GM19099 (cell line): ENCODE results near the gene BHMT.

Experiments
- POLR2A ChIP-seq: IDR thresholded peaks from 3 replicates; pipeline ENCODE4 v1.6.1; 2011; ENCODE audit warnings: low read depth; ENCODE audit not compliant: insufficient read length; ENCODE audit errors: extremely low read depth

BHMT gene

GRCh38 chr5:79111387-79111959 is at the start of gene BHMT:
TSS of gene BHMT (plus strand) at chr5:79111809. CDS start at chr5:79111886, 77 bp downstream.
- no peak for TF ChIP-seq POLR2A

GRCh38 chr5:79062436-79062835 is 49.2 kb upstream of the BHMT start:
- TF ChIP-seq POLR2A, result no peak

- no peak for TF ChIP-seq POLR2A
Measured at GRCh38 chr5:79069488-79070349, 41.9 kb upstream of the BHMT start, which contains the start of the genes BHMT2 and DMGDH. TSS of gene BHMT2 (plus strand) at chr5:79069767. CDS start at chr5:79069783, 16 bp downstream. TSS of gene DMGDH (minus strand) at chr5:79069674. CDS start at chr5:79069620, 54 bp downstream.

GRCh38 chr5:79070350-79070667 is 41.3 kb upstream of the BHMT start:
- TF ChIP-seq POLR2A, result no peak

- TF ChIP-seq POLR2A, result no peak
Measured at GRCh38 chr5:79074641-79075040, 37.0 kb upstream of the BHMT start.

GRCh38 chr5:79075646-79076426 is 35.8 kb upstream of the BHMT start:
- TF ChIP-seq POLR2A, result no peak

GRCh38 chr5:79076819-79077218 is 34.8 kb upstream of the BHMT start:
- no peak for TF ChIP-seq POLR2A

GRCh38 chr5:79077680-79078365 is 33.8 kb upstream of the BHMT start:
- no peak for TF ChIP-seq POLR2A

- no peak for TF ChIP-seq POLR2A
Measured at GRCh38 chr5:79080804-79081203, 30.8 kb upstream of the BHMT start.

- no peak for TF ChIP-seq POLR2A
Measured at GRCh38 chr5:79081779-79082178, 29.8 kb upstream of the BHMT start.

GRCh38 chr5:79086116-79086515 is 25.5 kb upstream of the BHMT start:
- no peak for TF ChIP-seq POLR2A

- TF ChIP-seq POLR2A, result no peak
Measured at GRCh38 chr5:79088507-79088906, 23.1 kb upstream of the BHMT start.

GRCh38 chr5:79091064-79091463 is 20.5 kb upstream of the BHMT start:
- no peak for TF ChIP-seq POLR2A

- TF ChIP-seq POLR2A, result no peak
Measured at GRCh38 chr5:79093762-79094161, 17.8 kb upstream of the BHMT start.

GRCh38 chr5:79105868-79106267 is 5.7 kb upstream of the BHMT start:
- TF ChIP-seq POLR2A, result no peak
